ENCODE measurements around the gene TMEM218. TPM values are rescaled to one million over a fixed set of nuclear protein-coding genes. Genes with fewer than 3 reads are reported as not detected.
A peak's percentile ranks its signal among the peaks of the same experiment; 100 is the strongest.

Gene TMEM218
- total and polyA plus RNA-seq, 10 of the 15 experiments (the other 5 are each of a cell fraction or from before 2014, with no cell fraction given): 11.2 to 50.3 (median 28.8) TPM

DNA sequence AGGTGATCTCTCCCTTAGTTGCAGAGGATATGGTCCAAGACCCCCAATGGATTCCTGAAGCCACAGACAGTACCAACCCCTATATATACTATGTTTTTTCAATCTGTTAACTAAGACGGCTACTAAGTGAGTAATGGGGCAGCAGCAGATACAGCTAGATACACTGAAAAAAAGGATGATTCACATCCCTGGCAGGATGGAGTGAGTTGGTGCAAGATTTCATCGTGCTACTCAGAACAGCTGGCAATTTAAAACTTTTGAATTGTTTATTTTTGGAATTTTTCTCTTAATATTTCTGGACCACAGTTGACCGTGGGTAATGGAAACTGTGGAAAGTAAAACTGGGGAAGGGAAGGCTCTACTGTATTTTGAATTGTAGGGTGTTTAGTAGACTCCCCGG, 17.0 kb upstream of the TMEM218 start (continued):
- TF ChIP-seq, protein P1, sequence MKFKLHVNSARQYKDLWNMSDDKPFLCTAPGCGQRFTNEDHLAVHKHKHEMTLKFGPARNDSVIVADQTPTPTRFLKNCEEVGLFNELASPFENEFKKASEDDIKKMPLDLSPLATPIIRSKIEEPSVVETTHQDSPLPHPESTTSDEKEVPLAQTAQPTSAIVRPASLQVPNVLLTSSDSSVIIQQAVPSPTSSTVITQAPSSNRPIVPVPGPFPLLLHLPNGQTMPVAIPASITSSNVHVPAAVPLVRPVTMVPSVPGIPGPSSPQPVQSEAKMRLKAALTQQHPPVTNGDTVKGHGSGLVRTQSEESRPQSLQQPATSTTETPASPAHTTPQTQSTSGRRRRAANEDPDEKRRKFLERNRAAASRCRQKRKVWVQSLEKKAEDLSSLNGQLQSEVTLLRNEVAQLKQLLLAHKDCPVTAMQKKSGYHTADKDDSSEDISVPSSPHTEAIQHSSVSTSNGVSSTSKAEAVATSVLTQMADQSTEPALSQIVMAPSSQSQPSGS (IDR thresholded peaks at IDR 0.05; ENCODE audit: low read length): no peak

DNA sequence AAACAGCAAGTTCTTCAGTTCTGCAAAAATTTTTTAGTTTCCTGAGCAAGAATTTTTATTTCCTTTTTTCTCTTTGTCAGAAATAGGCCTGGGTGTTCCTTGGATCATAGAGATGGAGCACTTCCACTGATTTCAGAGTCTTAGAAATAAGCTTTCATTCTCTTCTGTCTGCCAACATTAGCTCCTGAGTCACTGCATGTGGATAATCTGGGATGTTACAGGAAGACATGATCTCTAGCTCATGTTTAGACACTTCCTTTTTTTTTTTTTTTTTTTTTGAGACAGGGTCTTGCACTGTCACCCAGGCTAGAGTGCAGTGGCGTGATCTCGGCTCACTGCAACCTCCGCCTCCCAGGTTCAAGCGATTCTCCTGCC, 13.2 kb upstream of the TMEM218 start:
- TF ChIP-seq HDGF (IDR thresholded peaks at IDR 0.05) (no peak), MTA2 (IDR thresholded peaks at IDR 0.05; ENCODE audit: low read depth) (no peak), ZNF207 (IDR thresholded peaks at IDR 0.05; ENCODE audit: borderline replicate concordance) (no peak), PAX8 (IDR thresholded peaks at IDR 0.05) (no peak), RB1 (IDR thresholded peaks at IDR 0.05; ENCODE audit: borderline replicate concordance) (no peak), JUND (IDR thresholded peaks at IDR 0.05; ENCODE audit: low read depth, low read length) (no peak), IKZF1 (conservative IDR thresholded peaks at IDR 0.05) (no peak), BCL11A (IDR thresholded peaks at IDR 0.05; ENCODE audit: low read depth, low read length) (no peak), KDM1A (IDR thresholded peaks at IDR 0.05; ENCODE audit: borderline replicate concordance) (no peak), ZZZ3 (IDR thresholded peaks at IDR 0.05; ENCODE audit: control insufficient read depth, insufficient read length, low read depth) (no peak), SIN3A (IDR thresholded peaks at IDR 0.05; ENCODE audit: low read depth, low read length) (no peak)
- TF ChIP-seq, protein P2, sequence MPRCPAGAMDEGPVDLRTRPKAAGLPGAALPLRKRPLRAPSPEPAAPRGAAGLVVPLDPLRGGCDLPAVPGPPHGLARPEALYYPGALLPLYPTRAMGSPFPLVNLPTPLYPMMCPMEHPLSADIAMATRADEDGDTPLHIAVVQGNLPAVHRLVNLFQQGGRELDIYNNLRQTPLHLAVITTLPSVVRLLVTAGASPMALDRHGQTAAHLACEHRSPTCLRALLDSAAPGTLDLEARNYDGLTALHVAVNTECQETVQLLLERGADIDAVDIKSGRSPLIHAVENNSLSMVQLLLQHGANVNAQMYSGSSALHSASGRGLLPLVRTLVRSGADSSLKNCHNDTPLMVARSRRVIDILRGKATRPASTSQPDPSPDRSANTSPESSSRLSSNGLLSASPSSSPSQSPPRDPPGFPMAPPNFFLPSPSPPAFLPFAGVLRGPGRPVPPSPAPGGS (IDR thresholded peaks at IDR 0.05; ENCODE audit: borderline replicate concordance, insufficient read depth, low read depth, low read length, poor library complexity, severe bottlenecking): no peak
- TF ChIP-seq, protein P3, sequence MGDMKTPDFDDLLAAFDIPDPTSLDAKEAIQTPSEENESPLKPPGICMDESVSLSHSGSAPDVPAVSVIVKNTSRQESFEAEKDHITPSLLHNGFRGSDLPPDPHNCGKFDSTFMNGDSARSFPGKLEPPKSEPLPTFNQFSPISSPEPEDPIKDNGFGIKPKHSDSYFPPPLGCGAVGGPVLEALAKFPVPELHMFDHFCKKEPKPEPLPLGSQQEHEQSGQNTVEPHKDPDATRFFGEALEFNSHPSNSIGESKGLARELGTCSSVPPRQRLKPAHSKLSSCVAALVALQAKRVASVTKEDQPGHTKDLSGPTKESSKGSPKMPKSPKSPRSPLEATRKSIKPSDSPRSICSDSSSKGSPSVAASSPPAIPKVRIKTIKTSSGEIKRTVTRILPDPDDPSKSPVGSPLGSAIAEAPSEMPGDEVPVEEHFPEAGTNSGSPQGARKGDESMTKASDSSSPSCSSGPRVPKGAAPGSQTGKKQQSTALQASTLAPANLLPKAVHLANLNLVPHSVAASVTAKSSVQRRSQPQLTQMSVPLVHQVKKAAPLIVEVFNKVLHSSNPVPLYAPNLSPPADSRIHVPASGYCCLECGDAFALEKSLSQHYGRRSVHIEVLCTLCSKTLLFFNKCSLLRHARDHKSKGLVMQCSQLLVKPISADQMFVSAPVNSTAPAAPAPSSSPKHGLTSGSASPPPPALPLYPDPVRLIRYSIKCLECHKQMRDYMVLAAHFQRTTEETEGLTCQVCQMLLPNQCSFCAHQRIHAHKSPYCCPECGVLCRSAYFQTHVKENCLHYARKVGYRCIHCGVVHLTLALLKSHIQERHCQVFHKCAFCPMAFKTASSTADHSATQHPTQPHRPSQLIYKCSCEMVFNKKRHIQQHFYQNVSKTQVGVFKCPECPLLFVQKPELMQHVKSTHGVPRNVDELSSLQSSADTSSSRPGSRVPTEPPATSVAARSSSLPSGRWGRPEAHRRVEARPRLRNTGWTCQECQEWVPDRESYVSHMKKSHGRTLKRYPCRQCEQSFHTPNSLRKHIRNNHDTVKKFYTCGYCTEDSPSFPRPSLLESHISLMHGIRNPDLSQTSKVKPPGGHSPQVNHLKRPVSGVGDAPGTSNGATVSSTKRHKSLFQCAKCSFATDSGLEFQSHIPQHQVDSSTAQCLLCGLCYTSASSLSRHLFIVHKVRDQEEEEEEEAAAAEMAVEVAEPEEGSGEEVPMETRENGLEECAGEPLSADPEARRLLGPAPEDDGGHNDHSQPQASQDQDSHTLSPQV (IDR thresholded peaks at IDR 0.05): no peak
- ATAC-seq (no peak), DNase-seq (ENCODE audit: low read depth, low spot score) (no peak), FAIRE-seq (no peak)
- ChIA-PET SMC1A (ENCODE audit: uncharacterized antibody, unreplicated experiment) (interaction anchor here (0.9 to 3.7 kb wide), 17 partner anchors 9 to 1162 kb away, joined by 3 to 29 read pairs (median 4); partner anchors contain the start of genes CCDC15, SLC37A2 and TMEM218), CTCF (interaction anchor here (0.9 to 3.1 kb wide), 20 partner anchors 8 to 248 kb away, joined by 3 to 27 read pairs (median 4); partner anchors contain the start of genes SLC37A2 and TMEM218), POLR2A (interaction anchor here (1.1 to 1.8 kb wide), 3 partner anchors 13 to 171 kb away, joined by 3 to 8 read pairs (median 5); partner anchors contain the start of genes CCDC15 and TMEM218), RAD21 (ENCODE audit: unreplicated experiment) (interaction anchor here (0.8 to 1.6 kb wide), 6 partner anchors 12 to 165 kb away, joined by 3 to 7 read pairs (median 4); partner anchors contain the start of gene TMEM218)
- H3K9me3 ChIP-seq (replicated peaks; ENCODE audit: control insufficient read depth, insufficient read depth, low read length): no peaks in the 10 kb centered on the region
- BruUV-seq (replicated peaks): no TSS peak
- H4K20me1 ChIP-seq (ENCODE audit: control insufficient read depth, insufficient read depth): no peaks in the 10 kb centered on the region
- no peaks in the 10 kb centered on the region for H3K4me1 ChIP-seq (ENCODE audit: control insufficient read depth, insufficient read depth, low read length)
- H3K9ac ChIP-seq (ENCODE audit: control insufficient read depth, insufficient read depth, low read length): no peak overlapping the region
- in situ Hi-C loops (cut with MboI) (no loop called here), intact Hi-C loops (cut with micrococcal nuclease; ENCODE audit: unreplicated experiment) (no loop called here)
- WGBS (ENCODE audit: insufficient coverage, insufficient replicate concordance, low lambda C conversion rate, missing lambda C conversion rate): 77% methylated on average over 4 of the region's 4 CpGs
- no peak overlapping the region for H3K27ac ChIP-seq (ENCODE audit: control insufficient read depth, insufficient read depth)
- peak overlapping the region; percentile 69 for H2AFZ ChIP-seq (ENCODE audit: control insufficient read depth, low read depth, low read length)
- H3K36me3 ChIP-seq (ENCODE audit: control insufficient read depth in 2 of 2, insufficient read depth in 2 of 2, low read length in 1 of 2): no peaks in the 10 kb centered on the region
- no peaks in the 10 kb centered on the region for H3K79me2 ChIP-seq (ENCODE audit: control insufficient read depth, insufficient read depth, low read length)
- no peak overlapping the region for H3K4me2 ChIP-seq (ENCODE audit: control insufficient read depth, insufficient read depth)
- no peak overlapping the region for H3K4me3 ChIP-seq
- no peaks in the 10 kb centered on the region; a peak in 2 of 4 replicates for H3K27me3 ChIP-seq (replicated peaks in 1 of 2; ENCODE audit: control insufficient read depth in 2 of 2, insufficient read depth in 2 of 2, low read length in 1 of 2)
